Activated CD4-positive, alpha-beta T cell treated with anti-CD3 and anti-CD28 coated beads, Interleukin-2, amount 50 U/mL, for 48 hours (primary cell): ENCODE results near the gene NDUFA5.
A peak's percentile ranks its signal among the peaks of the same experiment; 100 is the strongest.

Experiments
- DNase-seq, 2 experiments: peaks; one replicate each; pipeline ENCODE4 v3.0.0-alpha.2; 2020

NDUFA5 gene

GRCh38 chr7:123557398-123558288 lies at the start of gene NDUFA5:
Gene NDUFA5, minus strand, starts transcription at chr7:123557818. Its CDS starts 23 bp downstream, at chr7:123557795.
- peak; percentile 95 to 97 for DNase-seq

- no peak for DNase-seq
Observed at GRCh38 chr7:123604739-123605138, 47.1 kb upstream of the NDUFA5 start.

- DNase-seq: no peak
Observed at GRCh38 chr7:123602648-123603047, 45.0 kb upstream of the NDUFA5 start.

GRCh38 chr7:123601530-123601929 lies 43.9 kb upstream of the NDUFA5 start, which contains the start of gene ASB15:
Gene ASB15, plus strand, starts transcription at chr7:123601821. Its CDS starts 12,682 bp downstream, at chr7:123614503.
- no peak for DNase-seq

GRCh38 chr7:123600876-123601275 lies 43.3 kb upstream of the NDUFA5 start:
- no peak for DNase-seq

GRCh38 chr7:123599766-123600165 lies 42.1 kb upstream of the NDUFA5 start:
- DNase-seq: no peak

- DNase-seq: no peak
Observed at GRCh38 chr7:123598657-123599056, 41.0 kb upstream of the NDUFA5 start.

- no peak for DNase-seq
Observed at GRCh38 chr7:123594813-123595241, 37.2 kb upstream of the NDUFA5 start.

- no peak for DNase-seq
Observed at GRCh38 chr7:123588376-123588775, 30.8 kb upstream of the NDUFA5 start.

GRCh38 chr7:123583821-123584220 lies 26.2 kb upstream of the NDUFA5 start:
- no peak for DNase-seq

GRCh38 chr7:123581162-123581459 lies 23.5 kb upstream of the NDUFA5 start:
- DNase-seq: no peak

- DNase-seq: no peak
Observed at GRCh38 chr7:123580406-123581161, 23.0 kb upstream of the NDUFA5 start.

GRCh38 chr7:123579416-123579815 lies 21.8 kb upstream of the NDUFA5 start:
- DNase-seq: no peak

- DNase-seq: no peak
Observed at GRCh38 chr7:123573896-123574467, 16.4 kb upstream of the NDUFA5 start.

GRCh38 chr7:123573341-123573740 lies 15.7 kb upstream of the NDUFA5 start:
- no peak for DNase-seq

- DNase-seq: no peak
Observed at GRCh38 chr7:123571684-123572083, 14.1 kb upstream of the NDUFA5 start.

- no peak for DNase-seq
Observed at GRCh38 chr7:123571187-123571586, 13.6 kb upstream of the NDUFA5 start.

GRCh38 chr7:123570390-123571182 lies 13.0 kb upstream of the NDUFA5 start:
- no peak for DNase-seq

- DNase-seq: no peak
Observed at GRCh38 chr7:123569352-123570010, 11.9 kb upstream of the NDUFA5 start.

- no peak for DNase-seq
Observed at GRCh38 chr7:123562121-123562520, 4.5 kb upstream of the NDUFA5 start.

- no peak for DNase-seq
Observed at GRCh38 chr7:123558289-123558874, 764 bp upstream of the NDUFA5 start.

GRCh38 chr7:123557016-123557397 lies 611 bp downstream of the NDUFA5 start:
- DNase-seq: no peak
